Stimulated activated CD8-positive, alpha-beta memory T cell treated with anti-CD3 and anti-CD28 coated beads, Interleukin-4, amount 100 ng/mL, for 1 hour (primary cell): Measurements from ENCODE around the gene BRIX1.

Experiments
- DNase-seq, 2 donors: peaks; one replicate each; pipeline ENCODE4 v3.0.0-alpha.2; 2020; ENCODE audit warnings: low read depth in 2 of 2, low spot score in 1 of 2

Gene BRIX1

GRCh38 chr5:34915139-34915855, at the start of gene BRIX1, which contains the start of gene RAD1:
BRIX1 (plus strand) TSS chr5:34915711; CDS start chr5:34915739, 28 bp downstream.
RAD1 (minus strand) TSS chr5:34915504; CDS start chr5:34914892, 612 bp downstream.
- peak; percentile 79 to 86 for DNase-seq

- DNase-seq = no peak
These were observed 48.5 kb upstream of the BRIX1 start for GRCh38 chr5:34866989-34867471.

- no peak for DNase-seq
These were observed 47.9 kb upstream of the BRIX1 start for GRCh38 chr5:34867660-34868059.

- DNase-seq = no peak
These were observed 46.7 kb upstream of the BRIX1 start for GRCh38 chr5:34868791-34869190.

- no peak for DNase-seq
These were observed 46.3 kb upstream of the BRIX1 start for GRCh38 chr5:34869256-34869655.

GRCh38 chr5:34870382-34870781, 45.1 kb upstream of the BRIX1 start:
- no peak for DNase-seq

- DNase-seq = no peak
These were observed 39.2 kb upstream of the BRIX1 start for GRCh38 chr5:34876275-34876674.

- DNase-seq = no peak
These were observed 34.3 kb upstream of the BRIX1 start for GRCh38 chr5:34881246-34881645.

GRCh38 chr5:34886392-34887119, 29.0 kb upstream of the BRIX1 start:
- DNase-seq = no peak

GRCh38 chr5:34889394-34889793, 26.1 kb upstream of the BRIX1 start:
- DNase-seq = no peak

GRCh38 chr5:34891981-34892380, 23.5 kb upstream of the BRIX1 start:
- no peak for DNase-seq

- DNase-seq = no peak
These were observed 23.1 kb upstream of the BRIX1 start for GRCh38 chr5:34892414-34892813.

GRCh38 chr5:34894716-34895115, 20.8 kb upstream of the BRIX1 start:
- no peak for DNase-seq

- DNase-seq = no peak
These were observed 19.7 kb upstream of the BRIX1 start for GRCh38 chr5:34895641-34896419.

- no peak for DNase-seq
These were observed 17.9 kb upstream of the BRIX1 start for GRCh38 chr5:34897646-34898045.

GRCh38 chr5:34898258-34898895, 17.1 kb upstream of the BRIX1 start:
- DNase-seq = peak; percentile 29 to 31

- no peak for DNase-seq
These were observed 16.4 kb upstream of the BRIX1 start for GRCh38 chr5:34899066-34899465.

- no peak for DNase-seq
These were observed 14.9 kb upstream of the BRIX1 start for GRCh38 chr5:34900652-34901051.

- DNase-seq = no peak
These were observed 12.3 kb upstream of the BRIX1 start for GRCh38 chr5:34903260-34903659.

GRCh38 chr5:34905564-34905963, 9.9 kb upstream of the BRIX1 start:
- no peak for DNase-seq

- DNase-seq = no peak
These were observed 2.4 kb upstream of the BRIX1 start for GRCh38 chr5:34913072-34913471.
